Upper lobe of left lung (tissue), 6 donors: ENCODE data around the gene SULT1C3. TPM values are rescaled to one million over a fixed set of nuclear protein-coding genes. Genes with fewer than 3 reads are reported as not detected.
"Not testable (repeated sequence)": the region's sequence is repeated elsewhere in the genome, so short reads cannot be mapped to it uniquely, and the experiment has no call there.

Experiments used
- ATAC-seq, 2 donors: fragments of 200-7000 bp; cut with Tn5 transposase; one replicate each; pipeline ENCODE4 v1.9.1; 2022; ENCODE audit warnings: mild to moderate bottlenecking in 2 of 2, moderate library complexity in 2 of 2; ENCODE audit not compliant: low FRiP score in 2 of 2
- DNase-seq, 2 donors: peaks; one replicate each; pipeline ENCODE4 v3.0.0-alpha.2; 2019 to 2020
- H3K27ac ChIP-seq, 4 donors: fragments of 200-600 bp; sonication (generic); one replicate each; pipeline ENCODE4 v1.5.1; 2016 to 2019
- H3K27me3 ChIP-seq, 4 donors: fragments of 200-600 bp; sonication (generic); one replicate each; pipeline ENCODE4 v1.5.1; 2017 to 2019
- H3K36me3 ChIP-seq, 4 donors: fragments of 200-600 bp; sonication (generic); one replicate each; pipeline ENCODE4 v1.5.1; 2016 to 2019
- H3K4me1 ChIP-seq, 4 donors: fragments of 200-600 bp; sonication (generic); one replicate each; pipeline ENCODE4 v1.5.1; 2018 to 2019
- H3K4me3 ChIP-seq, 4 donors: fragments of 200-600 bp; sonication (generic); one replicate each; pipeline ENCODE4 v1.5.1; 2017 to 2019; ENCODE audit warnings: mild to moderate bottlenecking in 2 of 4, moderate library complexity in 1 of 4
- H3K9me3 ChIP-seq, 4 donors: fragments of 200-600 bp; sonication (generic); one replicate each; pipeline ENCODE4 v1.5.1; 2018 to 2019
- CTCF ChIP-seq, 6 experiments: fragments of 450-650 bp in 4 of 6; fragments of 200-600 bp in 2 of 6; sonication (generic) in 2 of 6; IDR thresholded peaks; one replicate each; pipeline ENCODE4 v1.5.1; 2016 to 2019; ENCODE audit warnings: antibody characterized with exemption in 6 of 6
- EP300 ChIP-seq, 4 donors: sonication (generic); formaldehyde crosslinking; IDR thresholded peaks; one replicate each; pipeline ENCODE4 v1.5.1; 2017; ENCODE audit warnings: antibody characterized with exemption in 4 of 4, control low read depth in 2 of 4
- POLR2A ChIP-seq, 4 donors: fragments of 450-650 bp; IDR thresholded peaks; one replicate each; pipeline ENCODE4 v1.5.1; 2016 to 2017; ENCODE audit warnings: antibody characterized with exemption in 4 of 4, mild to moderate bottlenecking in 2 of 4
- POLR2AphosphoS5 ChIP-seq, 2 donors: sonication (generic); formaldehyde crosslinking; IDR thresholded peaks; one replicate each; pipeline ENCODE4 v1.5.1; 2017; ENCODE audit warnings: antibody characterized with exemption in 2 of 2
- WGBS, 2 donors: methylation state at CpG; one replicate each; pipeline ENCODE4 v1.1.5; 2017 to 2018; 5-methylcytosine and 5-hydroxymethylcytosine counted together
- total RNA-seq, 6 donors: library from RNA; depleted of rRNA in 4 of 6; stranded (reverse); fragments of >200 nt in 4 of 6; gene quantifications; one replicate each; pipeline versions ENCODE4 v1.1.0 to v1.2.1, GENCODE V29; 2016 to 2021
- donor health status: DM: no; HTN: no; CAD: no; lungs with moderate emphysema.
- donor health status: DM: no; HTN: yes; CAD: no; lungs with severe emphysema.

SULT1C3 gene
- total RNA-seq, 6 donors from 2014 or later = not detected

- DNase-seq = no peak
Observed at GRCh38 chr2:108271691-108272253, 32.0 kb downstream of the SULT1C3 start.

GRCh38 chr2:108278631-108279030 is 38.9 kb downstream of the SULT1C3 start:
- Histone ChIP-seq H3K36me3 (no peaks in the 10 kb centered on the region), H3K4me1 (no peaks in the 10 kb centered on the region), H3K9me3 (no peaks in the 10 kb centered on the region), H3K4me3 (no peak overlapping the region), H3K27me3 (no peaks in the 10 kb centered on the region), H3K27ac (no peak overlapping the region)
- TF ChIP-seq EP300 (IDR thresholded peaks at IDR 0.05) = no peak
- no peak for TF ChIP-seq POLR2AphosphoS5 (IDR thresholded peaks at IDR 0.05)
- no peak for TF ChIP-seq POLR2A (IDR thresholded peaks at IDR 0.05)
- TF ChIP-seq CTCF (IDR thresholded peaks at IDR 0.05) = no peak
- ATAC-seq = no peak
- no peak for DNase-seq
- WGBS, 2 donors = 59% methylated on average over 2 of the region's 2 CpGs

More at GRCh38 chr2:108271691-108272253, 32.0 kb downstream of the SULT1C3 start:
- Histone ChIP-seq H3K4me3 (peak overlapping the region in 2 of 4 donors; percentile 8 to 14), H3K27ac (peak overlapping the region in 1 of 4 donors; percentile 19), H3K9me3 (no peaks in the 10 kb centered on the region), H3K27me3 (no peaks in the 10 kb centered on the region), H3K36me3 (no peaks in the 10 kb centered on the region), H3K4me1 (peaks cover 0 to 5% (median 0%) of the 10 kb centered on the region in 4 donors)
- ATAC-seq = no peak
- TF ChIP-seq POLR2A (IDR thresholded peaks at IDR 0.05) = no peak
- no peak for TF ChIP-seq EP300 (IDR thresholded peaks at IDR 0.05)
- TF ChIP-seq POLR2AphosphoS5 (IDR thresholded peaks at IDR 0.05) = no peak
- no peak for TF ChIP-seq CTCF (IDR thresholded peaks at IDR 0.05)
- 46 to 60% methylated on average over 7 of the region's 7 CpGs for WGBS, 2 donors

GRCh38 chr2:108279468-108279867 is 39.7 kb downstream of the SULT1C3 start:
- Histone ChIP-seq H3K4me3 (no peak overlapping the region), H3K27me3 (no peaks in the 10 kb centered on the region), H3K36me3 (no peaks in the 10 kb centered on the region), H3K27ac (no peak overlapping the region), H3K9me3 (no peaks in the 10 kb centered on the region), H3K4me1 (no peaks in the 10 kb centered on the region)
- TF ChIP-seq POLR2AphosphoS5 (IDR thresholded peaks at IDR 0.05) (no peak), CTCF (IDR thresholded peaks at IDR 0.05) (no peak), POLR2A (IDR thresholded peaks at IDR 0.05) (no peak), EP300 (IDR thresholded peaks at IDR 0.05) (no peak)
- 83 to 85% methylated on average over 5 of the region's 5 CpGs for WGBS, 2 donors
- ATAC-seq (no peak), DNase-seq (no peak)

- Histone ChIP-seq H3K36me3 (no peaks in the 10 kb centered on the region), H3K4me1 (no peaks in the 10 kb centered on the region), H3K4me3 (no peak overlapping the region), H3K27me3 (no peaks in the 10 kb centered on the region), H3K27ac (no peak overlapping the region), H3K9me3 (no peaks in the 10 kb centered on the region)
- no peak for ATAC-seq
- WGBS, 2 donors = 65 to 68% methylated on average over 3 of the region's 3 CpGs
- TF ChIP-seq POLR2AphosphoS5 (IDR thresholded peaks at IDR 0.05) = no peak
- TF ChIP-seq POLR2A (IDR thresholded peaks at IDR 0.05) = no peak
- no peak for TF ChIP-seq EP300 (IDR thresholded peaks at IDR 0.05)
- no peak for TF ChIP-seq CTCF (IDR thresholded peaks at IDR 0.05)
- no peak for DNase-seq
Observed at GRCh38 chr2:108280466-108280865, 40.7 kb downstream of the SULT1C3 start.

GRCh38 chr2:108284566-108284965 is 44.8 kb downstream of the SULT1C3 start:
- ATAC-seq, DNase-seq, H3K27me3 ChIP-seq, H3K4me1 ChIP-seq, H3K4me3 ChIP-seq, H3K27ac ChIP-seq, H3K36me3 ChIP-seq, H3K9me3 ChIP-seq: not testable (repeated sequence)
- WGBS, 2 donors = 96 to 97% methylated on average over 7 of the region's 7 CpGs
